Tibial artery (tissue), 4 donors: Measurements from ENCODE around the gene MAN2A1.

Source experiments
- DNase-seq, 2 donors: peaks; one replicate each; pipeline ENCODE4 v3.0.0-alpha.2; 2019
- H3K27ac ChIP-seq, 2 donors: fragments of 200-600 bp; sonication (generic) in 1 of 2; 1 replicate in 1 of 2; 2 replicates in 1 of 2; pipeline ENCODE4 v1.5.1; 2018 to 2019; ENCODE audit warnings: mild to moderate bottlenecking in 1 of 2
- H3K27me3 ChIP-seq, 2 donors: fragments of 200-600 bp; sonication (generic) in 1 of 2; one replicate each; pipeline versions ENCODE4 v1.5.1 to v1.6.0; 2016 to 2019
- H3K36me3 ChIP-seq, 3 donors: fragments of 200-600 bp; sonication (generic) in 2 of 3; one replicate each; pipeline ENCODE4 v1.5.1; 2016 to 2019; ENCODE audit warnings: mild to moderate bottlenecking in 2 of 3
- H3K4me1 ChIP-seq, 4 donors: fragments of 200-600 bp; sonication (generic) in 2 of 4; 1 replicate in 3 of 4; 2 replicates in 1 of 4; pipeline ENCODE4 v1.5.1; 2016 to 2019
- H3K4me3 ChIP-seq, 2 donors: fragments of 200-600 bp; sonication (generic) in 1 of 2; 1 replicate in 1 of 2; 2 replicates in 1 of 2; pipeline ENCODE4 v1.5.1; 2018 to 2019; ENCODE audit warnings: mild to moderate bottlenecking in 2 of 2
- H3K9me3 ChIP-seq, 3 donors: fragments of 200-600 bp; sonication (generic) in 1 of 3; one replicate each; pipeline ENCODE4 v1.5.1; 2016 to 2019
- CTCF ChIP-seq, 2 experiments: fragments of 200-600 bp in 1 of 2; fragments of 450-650 bp in 1 of 2; IDR thresholded peaks; one replicate each; pipeline ENCODE4 v1.5.1; 2017 to 2019; ENCODE audit warnings: antibody characterized with exemption in 2 of 2, mild to moderate bottlenecking in 1 of 2, moderate library complexity in 1 of 2
- intact Hi-C: fragments of 100-400 bp; cut with DNase I; formaldehyde crosslinking; loops from one replicate; pipeline ENCODE4 v1.15.0; 2023; ENCODE audit warnings: low total_unique reads

MAN2A1 gene

GRCh38 chr5:109721741-109722140 is 32.0 kb downstream of the MAN2A1 start:
- Histone ChIP-seq H3K4me3 (no peak overlapping the region), H3K27ac (no peak overlapping the region), H3K36me3 (peaks cover 0 to under 1% (median 0%) of the 10 kb centered on the region in 3 donors), H3K4me1 (peaks cover 0 to 11% (median 0%) of the 10 kb centered on the region in 4 donors), H3K27me3 (no peaks in the 10 kb centered on the region), H3K9me3 (no peaks in the 10 kb centered on the region)
- TF ChIP-seq CTCF (IDR thresholded peaks at IDR 0.05): no peak
- DNase-seq: no peak
- intact Hi-C loops: no loop called here

- no peaks in the 10 kb centered on the region for H3K9me3 ChIP-seq
- H3K36me3 ChIP-seq: no peaks in the 10 kb centered on the region
- no peak overlapping the region for H3K4me3 ChIP-seq
- intact Hi-C loops: no loop called here
- no peak for TF ChIP-seq CTCF (IDR thresholded peaks at IDR 0.05)
- no peaks in the 10 kb centered on the region for H3K27me3 ChIP-seq
- DNase-seq: no peak
- H3K4me1 ChIP-seq: peaks cover 0 to 5% (median 0%) of the 10 kb centered on the region in 4 donors
- no peak overlapping the region for H3K27ac ChIP-seq
Measured at GRCh38 chr5:109723606-109724005, 33.9 kb downstream of the MAN2A1 start.

GRCh38 chr5:109725135-109725534 is 35.4 kb downstream of the MAN2A1 start:
- DNase-seq: no peak
- Histone ChIP-seq H3K27me3 (no peaks in the 10 kb centered on the region), H3K36me3 (no peaks in the 10 kb centered on the region), H3K27ac (no peak overlapping the region), H3K4me3 (no peak overlapping the region), H3K9me3 (no peaks in the 10 kb centered on the region), H3K4me1 (no peaks in the 10 kb centered on the region)
- intact Hi-C loops: no loop called here
- TF ChIP-seq CTCF (IDR thresholded peaks at IDR 0.05): no peak

GRCh38 chr5:109739741-109740728 is 50.3 kb downstream of the MAN2A1 start:
- DNase-seq: no peak
- Histone ChIP-seq H3K27ac (no peak overlapping the region), H3K36me3 (no peaks in the 10 kb centered on the region), H3K27me3 (no peaks in the 10 kb centered on the region), H3K4me1 (peaks cover 0 to 51% (median 30%) of the 10 kb centered on the region in 4 donors), H3K4me3 (no peak overlapping the region), H3K9me3 (no peaks in the 10 kb centered on the region)
- TF ChIP-seq CTCF (IDR thresholded peaks at IDR 0.05): no peak
- intact Hi-C loops: no loop called here

GRCh38 chr5:109740966-109741365 is 51.2 kb downstream of the MAN2A1 start:
- intact Hi-C loops: no loop called here
- H3K4me3 ChIP-seq: no peak overlapping the region
- H3K4me1 ChIP-seq: peaks cover 0 to 57% (median 30%) of the 10 kb centered on the region in 4 donors
- no peaks in the 10 kb centered on the region for H3K27me3 ChIP-seq
- no peaks in the 10 kb centered on the region for H3K9me3 ChIP-seq
- DNase-seq: no peak
- H3K27ac ChIP-seq: no peak overlapping the region
- no peak for TF ChIP-seq CTCF (IDR thresholded peaks at IDR 0.05)
- no peaks in the 10 kb centered on the region for H3K36me3 ChIP-seq
